ENCODE data around the gene TOGARAM2.
"Not testable (repeated sequence)": the region's sequence is repeated elsewhere in the genome, so short reads cannot be mapped to it uniquely, and the experiment has no call there.

The TOGARAM2 gene

DNA sequence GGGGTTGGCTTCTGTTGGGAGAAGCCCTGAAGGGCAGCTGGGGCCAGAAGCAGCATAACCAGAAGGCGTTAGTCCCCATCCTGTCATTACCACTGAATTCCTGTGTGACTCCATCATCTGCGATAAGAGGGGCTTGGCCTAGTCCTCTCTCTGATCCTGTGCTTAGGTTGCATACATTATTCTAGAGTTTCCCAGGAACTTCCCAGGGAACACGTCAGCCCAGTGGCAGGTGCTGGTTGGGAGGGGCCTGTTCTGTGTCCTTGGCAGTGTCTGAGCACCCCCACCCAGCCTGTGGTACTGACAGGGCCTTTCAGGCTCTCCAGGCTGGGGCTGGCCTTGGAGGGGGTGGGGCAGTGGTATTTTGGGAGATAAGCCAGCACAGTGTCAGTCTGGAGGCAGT lies 4.5 kb upstream of the TOGARAM2 start:
- TF ChIP-seq, protein P1, sequence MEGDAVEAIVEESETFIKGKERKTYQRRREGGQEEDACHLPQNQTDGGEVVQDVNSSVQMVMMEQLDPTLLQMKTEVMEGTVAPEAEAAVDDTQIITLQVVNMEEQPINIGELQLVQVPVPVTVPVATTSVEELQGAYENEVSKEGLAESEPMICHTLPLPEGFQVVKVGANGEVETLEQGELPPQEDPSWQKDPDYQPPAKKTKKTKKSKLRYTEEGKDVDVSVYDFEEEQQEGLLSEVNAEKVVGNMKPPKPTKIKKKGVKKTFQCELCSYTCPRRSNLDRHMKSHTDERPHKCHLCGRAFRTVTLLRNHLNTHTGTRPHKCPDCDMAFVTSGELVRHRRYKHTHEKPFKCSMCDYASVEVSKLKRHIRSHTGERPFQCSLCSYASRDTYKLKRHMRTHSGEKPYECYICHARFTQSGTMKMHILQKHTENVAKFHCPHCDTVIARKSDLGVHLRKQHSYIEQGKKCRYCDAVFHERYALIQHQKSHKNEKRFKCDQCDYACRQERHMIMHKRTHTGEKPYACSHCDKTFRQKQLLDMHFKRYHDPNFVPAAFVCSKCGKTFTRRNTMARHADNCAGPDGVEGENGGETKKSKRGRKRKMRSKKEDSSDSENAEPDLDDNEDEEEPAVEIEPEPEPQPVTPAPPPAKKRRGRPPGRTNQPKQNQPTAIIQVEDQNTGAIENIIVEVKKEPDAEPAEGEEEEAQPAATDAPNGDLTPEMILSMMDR (IDR thresholded peaks at IDR 0.05), result no peak
- H3K27ac ChIP-seq, result no peak overlapping the region
- DNase-seq (ENCODE audit: low spot score), result no peak
- no peak overlapping the region for H3K4me3 ChIP-seq

DNA sequence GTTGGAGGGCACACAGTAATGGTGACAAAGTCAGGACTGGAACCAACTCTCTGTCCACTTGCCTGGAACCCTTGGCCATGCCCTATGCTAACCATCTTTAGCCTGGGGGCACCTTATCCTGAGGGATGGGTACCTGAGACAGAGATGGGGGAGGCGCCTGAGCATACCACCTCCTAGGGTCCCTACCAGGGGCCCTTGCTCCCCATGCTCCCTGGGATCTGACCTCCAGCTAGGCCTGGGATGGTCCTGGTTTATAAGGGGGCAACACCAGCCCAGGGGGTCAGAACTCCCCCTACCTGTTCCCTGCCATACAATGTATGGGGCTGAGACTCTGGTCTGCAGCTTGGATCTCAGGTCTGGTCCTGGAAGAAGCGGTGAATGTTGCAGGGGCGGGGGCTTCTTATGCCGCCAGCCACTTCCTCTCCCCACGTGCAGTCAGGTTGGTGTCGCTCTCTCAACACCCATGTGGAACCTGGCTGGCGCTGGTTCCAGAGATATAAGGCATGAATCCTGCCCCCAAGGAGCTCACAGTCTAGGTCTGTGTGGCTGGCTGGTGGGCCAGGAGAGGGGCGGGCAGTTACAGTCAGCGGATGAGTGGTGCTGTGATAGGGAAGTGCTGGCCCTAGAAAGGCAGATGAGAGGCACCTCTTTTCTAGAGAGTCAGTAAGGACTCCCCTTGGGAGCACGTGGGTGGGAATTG lies 3.8 kb upstream of the TOGARAM2 start:
- no peak for DNase-seq (ENCODE audit: low spot score)
- TF ChIP-seq, protein P1 (IDR thresholded peaks at IDR 0.05), result no peak
- H3K4me3 ChIP-seq, result no peak overlapping the region
- no peak overlapping the region for H3K27ac ChIP-seq

DNA sequence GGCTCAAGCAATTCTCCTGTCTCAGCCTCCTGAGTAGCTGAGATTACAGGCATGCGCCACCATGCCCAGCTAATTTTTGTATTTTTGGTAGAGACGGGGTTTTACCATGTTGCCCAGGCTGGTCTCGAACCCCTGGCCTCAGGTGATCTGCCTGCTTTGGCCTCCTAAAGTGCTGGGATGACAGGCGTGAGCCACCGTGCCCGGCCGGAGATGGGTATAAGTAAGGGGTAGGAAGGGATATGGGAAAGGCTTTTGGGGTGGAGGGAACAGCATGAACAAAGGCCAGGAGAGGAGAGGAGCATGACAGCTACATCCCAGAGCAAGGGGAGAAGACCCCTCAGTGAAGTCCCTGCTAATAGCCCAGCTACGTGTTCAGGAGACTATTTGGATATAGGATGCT lies 3.1 kb upstream of the TOGARAM2 start:
- H3K27ac ChIP-seq; DNase-seq (ENCODE audit: low spot score): not testable (repeated sequence)

DNA sequence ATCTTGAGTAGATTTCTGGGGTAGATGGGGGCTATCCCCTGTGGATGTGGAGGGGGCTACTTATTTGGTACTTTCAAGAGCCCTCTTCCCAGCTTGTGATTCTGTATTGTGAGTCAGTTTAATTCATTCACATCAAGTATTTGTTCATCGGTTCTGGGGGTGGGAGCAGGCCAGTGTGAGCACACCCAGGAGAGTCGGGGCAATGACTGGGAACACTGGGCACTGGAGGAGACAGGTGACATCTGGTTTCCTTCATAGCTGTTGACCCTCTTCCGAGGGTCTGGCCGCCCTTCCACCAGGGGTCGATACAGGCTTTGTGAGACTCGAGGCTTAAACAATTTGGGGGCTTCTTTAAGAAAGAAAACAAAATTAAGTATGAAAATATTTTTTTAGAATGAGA lies 2.5 kb upstream of the TOGARAM2 start:
- H3K4me3 ChIP-seq, result no peak overlapping the region
- TF ChIP-seq, protein P1 (IDR thresholded peaks at IDR 0.05), result no peak
- DNase-seq (ENCODE audit: low spot score), result no peak
- H3K27ac ChIP-seq, result no peak overlapping the region

More for the DNA sequence above, 3.1 kb upstream of the TOGARAM2 start:
- H3K4me3 ChIP-seq, result not testable (repeated sequence)

DNA sequence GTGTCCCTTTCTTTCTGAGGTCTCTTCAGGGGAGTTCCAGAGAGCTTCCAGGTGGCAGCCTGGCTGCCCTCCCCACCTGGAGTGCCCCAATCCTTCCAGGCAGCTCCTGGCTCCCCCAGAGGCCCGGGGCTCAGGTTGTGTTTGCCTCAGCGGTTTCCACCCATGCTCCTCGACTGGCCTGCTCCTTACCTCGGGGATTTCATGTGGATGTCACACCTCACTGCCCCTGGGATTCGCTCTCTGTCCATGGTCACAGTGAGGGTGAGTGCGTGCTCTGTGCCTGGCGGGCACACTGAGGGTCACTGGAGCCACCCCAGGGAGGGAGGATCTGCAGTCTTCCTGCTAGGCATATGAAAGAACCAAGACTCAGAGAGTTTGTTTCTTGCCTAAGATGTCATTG lies 2.1 kb upstream of the TOGARAM2 start:
- TF ChIP-seq, protein P1 (IDR thresholded peaks at IDR 0.05), result no peak
- no peak for DNase-seq (ENCODE audit: low spot score)
- H3K27ac ChIP-seq, result no peak overlapping the region
- H3K4me3 ChIP-seq, result no peak overlapping the region

DNA sequence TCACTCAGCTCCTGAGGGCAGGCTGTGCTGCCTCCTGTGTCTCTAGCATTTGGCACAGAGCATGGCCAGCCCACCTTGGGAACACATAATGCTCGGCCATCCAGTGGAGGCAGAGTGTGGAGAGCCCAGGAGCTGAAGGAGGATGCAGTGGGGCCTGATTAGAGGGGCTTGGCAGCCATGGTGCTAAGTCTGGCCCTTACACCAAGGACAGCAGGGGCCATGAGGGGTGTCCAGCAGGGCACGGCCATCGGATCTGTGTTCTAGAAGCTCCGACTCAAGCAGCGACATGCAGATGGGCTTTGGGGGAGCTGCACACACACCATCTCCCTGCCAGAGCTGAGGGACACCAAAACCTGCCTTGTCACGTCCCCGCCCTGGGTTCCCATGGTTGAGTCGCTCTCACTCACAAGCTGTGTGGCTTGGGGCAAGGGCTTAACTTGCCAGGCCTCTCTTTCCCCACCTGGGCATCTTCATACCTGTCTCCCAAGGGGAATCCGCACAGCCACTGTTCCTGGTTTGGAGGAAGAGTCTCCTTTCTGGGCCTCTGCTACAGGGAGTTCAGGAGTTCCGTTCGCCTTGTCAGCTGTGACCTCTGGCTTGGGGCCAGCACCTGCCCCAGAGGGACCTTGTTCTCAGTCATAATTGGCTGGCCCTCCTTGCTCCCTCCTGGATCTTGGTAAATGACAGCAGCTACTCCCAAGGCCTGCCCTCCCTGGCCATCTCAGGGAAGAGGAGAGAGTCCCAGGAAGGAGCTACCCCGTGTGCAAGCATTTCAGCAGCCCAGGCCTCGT lies 1.3 kb upstream of the TOGARAM2 start:
- DNase-seq (ENCODE audit: low spot score), result no peak
- TF ChIP-seq, protein P1 (IDR thresholded peaks at IDR 0.05), result no peak
- Histone ChIP-seq H3K27ac (no peak overlapping the region), H3K4me3 (no peak overlapping the region)

DNA sequence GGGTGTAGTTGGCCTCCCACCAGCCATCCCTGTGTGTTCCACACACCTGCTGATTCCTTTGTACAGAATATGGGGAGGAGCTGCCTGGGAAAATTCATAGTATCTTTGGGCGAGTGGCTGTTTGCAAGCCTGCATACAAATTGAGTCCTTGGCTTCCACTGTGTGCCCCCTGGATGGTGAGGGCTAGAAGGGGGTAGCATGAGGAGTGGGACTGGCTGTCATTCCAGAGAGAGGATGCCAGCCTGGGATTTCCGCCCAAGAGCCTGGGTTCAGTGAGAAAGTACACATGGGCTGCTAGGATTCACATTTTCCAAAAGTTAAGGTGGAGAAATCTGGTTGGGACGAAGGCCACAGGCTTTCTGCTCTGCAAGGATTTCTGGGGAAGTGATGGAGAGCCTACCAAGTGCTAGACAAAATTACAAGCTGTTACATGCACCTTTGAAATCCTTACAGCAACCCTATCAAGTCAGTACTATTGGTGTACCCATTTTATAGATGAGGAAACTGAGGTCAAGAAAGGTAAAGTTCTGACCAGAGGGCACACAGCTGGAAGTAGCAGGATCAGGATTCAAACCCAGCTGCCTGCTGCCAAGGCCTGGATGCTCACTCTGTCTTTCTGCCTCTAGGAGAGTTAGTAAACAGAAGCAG lies 606 bp upstream of the TOGARAM2 start:
- H3K4me3 ChIP-seq, result no peak overlapping the region
- no peak for DNase-seq (ENCODE audit: low spot score)
- TF ChIP-seq, protein P1 (IDR thresholded peaks at IDR 0.05), result no peak
- no peak overlapping the region for H3K27ac ChIP-seq
